GM12878 (cell line): ENCODE data around the gene PDGFD. TPM values are rescaled to one million over a fixed set of nuclear protein-coding genes. Genes with fewer than 3 reads are reported as not detected.

Experiments used
- ATAC-seq: fragments of 200-7000 bp; cut with Tn5 transposase; 3 replicates; pipeline ENCODE4 v1.9.1; 2020; ENCODE audit warnings: mild to moderate bottlenecking, moderate library complexity
- BruUV-seq: library from RNA; stranded (reverse); fragments of 400-500 nt; replicated peaks from 2 replicates; lab custom pipeline; 2021; lab: Mats Ljungman, UMichigan
- CTCF ChIA-PET: fragments of 300-600 bp; sonication (Branson Sonifier 250); formaldehyde crosslinking; extraction: SDS; loops from one replicate; lab custom pipeline; 2021; ENCODE audit warnings: inconsistent platforms; lab: Yijun Ruan, JAX
- POLR2A ChIA-PET: fragments of 350-600 bp; formaldehyde crosslinking; extraction: SDS; loops from one replicate; lab custom pipeline; 2021; ENCODE audit warnings: inconsistent platforms; lab: Charles Lee
- RAD21 ChIA-PET: fragments of 300-600 bp; sonication (Branson Sonifier 250); formaldehyde crosslinking; loops from one replicate; lab custom pipeline; 2023; ENCODE audit warnings: antibody characterized with exemption; ENCODE audit not compliant: unreplicated experiment; lab: Charles Lee
- SMC1A ChIA-PET: fragments of 300-600 bp; sonication (Branson Sonifier 250); formaldehyde crosslinking; loops from one replicate; lab custom pipeline; 2023; ENCODE audit not compliant: unreplicated experiment, uncharacterized antibody; lab: Charles Lee
- DNase-seq: peaks from one replicate; pipeline ENCODE4 v3.0.0-alpha.2; 2011; ENCODE audit warnings: low read depth, low spot score
- FAIRE-seq: peaks from 3 replicates; lab custom pipeline; 2011; peaks lifted over from hg19 to GRCh38; lab: Jason Lieb, UNC
- H2AFZ ChIP-seq: 2 replicates; pipeline ENCODE4 v1.6.0; 2011; ENCODE audit warnings: low read depth, low read length, control low read depth; ENCODE audit not compliant: control insufficient read depth
- H3K27ac ChIP-seq: 2 replicates; pipeline ENCODE4 v1.5.1; 2011; ENCODE audit warnings: control low read depth; ENCODE audit not compliant: control insufficient read depth, insufficient read depth
- H3K27me3 ChIP-seq, 2 experiments: replicated peaks in 1 of 2; 2 replicates each; pipeline versions ENCODE4 v1.6.0 to v1.6.1; 2011; ENCODE audit warnings: low read length in 1 of 2; ENCODE audit not compliant: control insufficient read depth in 2 of 2, insufficient read depth in 2 of 2
- H3K36me3 ChIP-seq, 2 experiments: 2 replicates each; pipeline ENCODE4 v1.5.1; 2011; ENCODE audit warnings: low read length in 1 of 2; ENCODE audit not compliant: control insufficient read depth in 2 of 2, insufficient read depth in 2 of 2
- H3K4me1 ChIP-seq: 2 replicates; pipeline ENCODE4 v1.6.1; 2011; ENCODE audit warnings: mild to moderate bottlenecking, low read length, moderate library complexity, mixed read lengths; ENCODE audit not compliant: control insufficient read depth, insufficient read depth
- H3K4me2 ChIP-seq: 2 replicates; pipeline ENCODE4 v1.6.0; 2011; ENCODE audit warnings: control low read depth; ENCODE audit not compliant: control insufficient read depth, insufficient read depth
- H3K4me3 ChIP-seq: fragments of 200-600 bp; sonication (generic); 2 replicates; pipeline ENCODE4 v1.5.1; 2016
- H3K79me2 ChIP-seq: 2 replicates; pipeline ENCODE4 v1.6.0; 2011; ENCODE audit warnings: low read length; ENCODE audit not compliant: control insufficient read depth, insufficient read depth
- H3K9ac ChIP-seq: 2 replicates; pipeline ENCODE4 v1.8.0; 2011; ENCODE audit warnings: low read length, control low read depth, mixed read lengths; ENCODE audit not compliant: control insufficient read depth, insufficient read depth
- H3K9me3 ChIP-seq: replicated peaks from 3 replicates; pipeline ENCODE4 v1.5.1; 2011; ENCODE audit warnings: mild to moderate bottlenecking, low read length; ENCODE audit not compliant: control insufficient read depth, insufficient read depth
- H4K20me1 ChIP-seq: 2 replicates; pipeline ENCODE4 v1.6.0; 2011; ENCODE audit not compliant: control insufficient read depth, insufficient read depth
- CREB1 ChIP-seq: IDR thresholded peaks from 2 replicates; pipeline ENCODE4 v1.6.1; 2012; ENCODE audit warnings: low read depth, mild to moderate bottlenecking, inconsistent platforms
- HDAC2 ChIP-seq: fragments of 200-600 bp; sonication (generic); IDR thresholded peaks from 2 replicates; pipeline ENCODE4 v1.6.1; 2017
- IRF4 ChIP-seq: IDR thresholded peaks from 2 replicates; pipeline ENCODE4 v1.6.1; 2011; ENCODE audit warnings: low read depth, low read length
- KDM1A ChIP-seq: fragments of 200-600 bp; sonication (generic); IDR thresholded peaks from 2 replicates; pipeline ENCODE4 v1.6.1; 2016; ENCODE audit warnings: borderline replicate concordance
- NFXL1 ChIP-seq: fragments of 450-650 bp; IDR thresholded peaks from 2 replicates; pipeline ENCODE4 v1.6.1; 2017; ENCODE audit warnings: antibody characterized with exemption, mild to moderate bottlenecking, borderline replicate concordance
- NFYB ChIP-seq: IDR thresholded peaks from 2 replicates; pipeline ENCODE4 v1.6.1; 2011; ENCODE audit warnings: low read depth, mild to moderate bottlenecking, low read length, improper control_type of control experiment, moderate library complexity; ENCODE audit not compliant: insufficient read depth
- NRF1 ChIP-seq: conservative IDR thresholded peaks from 2 replicates; pipeline ENCODE4 v1.6.1; 2011; ENCODE audit warnings: mild to moderate bottlenecking, low read depth, low read length, improper control_type of control experiment
- PAX5 ChIP-seq: IDR thresholded peaks from 2 replicates; pipeline ENCODE4 v1.6.1; 2011; ENCODE audit warnings: low read depth, low read length, borderline replicate concordance
- RAD51 ChIP-seq: fragments of 450-650 bp; IDR thresholded peaks from 2 replicates; pipeline ENCODE4 v1.6.1; 2016; ENCODE audit warnings: moderate library complexity, mild to moderate bottlenecking, inconsistent platforms
- RCOR1 ChIP-seq: conservative IDR thresholded peaks from 2 replicates; pipeline ENCODE4 v1.6.1; 2012; ENCODE audit warnings: low read depth, low read length, improper control_type of control experiment
- SIN3A ChIP-seq: IDR thresholded peaks from 2 replicates; pipeline ENCODE4 v1.6.1; 2012; ENCODE audit warnings: low read depth, low read length, improper control_type of control experiment
- SMAD1 ChIP-seq: fragments of 450-650 bp; IDR thresholded peaks from 2 replicates; pipeline ENCODE4 v1.6.1; 2018; ENCODE audit warnings: mild to moderate bottlenecking, low read depth; ENCODE audit not compliant: partially characterized antibody
- SPI1 ChIP-seq: IDR thresholded peaks from 2 replicates; pipeline ENCODE4 v1.6.1; 2011; ENCODE audit warnings: low read depth, mild to moderate bottlenecking, low read length, moderate library complexity, borderline replicate concordance; ENCODE audit not compliant: insufficient read depth
- ZSCAN29 ChIP-seq: fragments of 450-650 bp; IDR thresholded peaks from 2 replicates; pipeline ENCODE4 v1.6.1; 2017; ENCODE audit warnings: mild to moderate bottlenecking, moderate library complexity
- in situ Hi-C: fragments of 300-500 bp; cut with MboI; formaldehyde crosslinking; loops from 9 replicates; pipeline ENCODE4 v1.14.3; 2018; ENCODE audit warnings: mixed read lengths
- intact Hi-C: fragments of 100-400 bp; cut with micrococcal nuclease; formaldehyde crosslinking; loops from one replicate; pipeline ENCODE4 v1.14.2; 2022; ENCODE audit not compliant: unreplicated experiment
- polyA plus RNA-seq, 11 experiments: library from polyadenylated mRNA; depleted of rRNA in 4 of 11; unstranded in 6 of 11; stranded (reverse) in 5 of 11; fragments of >200 nt; fragmentation: Nextera tagmentation in 4 of 11; fragmentation: Illumina TruSeq in 1 of 11; extraction: Ambion mirVana in 4 of 11; extraction: Trizol in 1 of 11; gene quantifications; 1 replicate in 1 of 11; 2 replicates in 10 of 11; pipeline versions ENCODE4 v1.2.1 to v1.2.3, GENCODE V29; 2011 to 2016; ENCODE audit warnings: inconsistent platforms in 2 of 11, missing spikeins in 2 of 11, low read depth in 1 of 11
- total RNA-seq, 4 experiments: library from RNA; depleted of rRNA in 3 of 4; stranded (reverse); fragments of >200 nt in 3 of 4; fragmentation: Illumina TruSeq in 1 of 4; extraction: Trizol in 1 of 4; gene quantifications; 2 replicates each; pipeline versions ENCODE4 v1.2.1 to v1.2.3, GENCODE V29; 2013 to 2021
- TF ChIP-seq, protein P1 (sequence below): IDR thresholded peaks from 2 replicates; pipeline ENCODE4 v1.6.1; 2011; ENCODE audit warnings: borderline replicate concordance, low read depth, mild to moderate bottlenecking, moderate library complexity, mixed read lengths, low read length; ENCODE audit not compliant: insufficient read depth; ENCODE audit errors: extremely low read length
- TF ChIP-seq, protein P2 (sequence below): fragments of 450-650 bp; IDR thresholded peaks from 2 replicates; pipeline ENCODE4 v1.6.1; 2017; ENCODE audit warnings: low read depth, mild to moderate bottlenecking, moderate library complexity

PDGFD gene
- total and polyA plus RNA-seq, 10 of the 15 experiments (the other 5 are each of a cell fraction or from before 2014, with no cell fraction given): 0.05 to 0.13 TPM; not detected in 8

DNA sequence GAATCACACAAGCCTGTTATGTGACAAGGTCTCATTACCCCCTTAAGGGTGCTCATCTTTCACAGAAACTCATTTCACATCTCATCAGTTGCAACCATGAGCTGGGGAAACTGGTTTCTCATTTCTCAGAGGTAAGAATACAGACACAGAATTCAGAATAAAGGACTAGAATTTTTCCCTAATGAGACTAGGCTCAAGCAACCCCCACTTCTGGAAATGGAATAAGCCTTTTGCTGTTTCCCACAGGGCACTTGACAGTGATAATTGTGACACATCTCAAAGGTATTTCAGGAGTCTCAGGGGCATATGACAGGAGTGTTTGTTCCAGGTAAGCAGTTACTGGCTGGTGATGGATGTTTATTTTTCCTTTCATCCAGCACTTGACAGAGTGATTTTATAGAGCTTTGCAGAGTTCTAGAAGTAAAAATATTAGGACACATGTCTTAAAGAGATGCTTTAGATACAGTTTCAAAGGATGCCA is 240.5 kb downstream of the PDGFD start:
- no TSS peak for BruUV-seq
- FAIRE-seq (no peak), DNase-seq (no peak), ATAC-seq (peak; percentile 34; the same call in 1 of the 3 replicates)
- Histone ChIP-seq H3K27ac (no peak overlapping the region), H3K9ac (no peak overlapping the region), H3K4me3 (no peak overlapping the region), H2AFZ (no peak overlapping the region), H3K4me2 (no peak overlapping the region), H3K36me3 (no peaks in the 10 kb centered on the region), H3K27me3 (no peaks in the 10 kb centered on the region), H4K20me1 (no peaks in the 10 kb centered on the region), H3K4me1 (peaks cover 4% of the 10 kb centered on the region), H3K9me3 (no peaks in the 10 kb centered on the region), H3K79me2 (no peaks in the 10 kb centered on the region)
- in situ Hi-C loops: no loop called here
- ChIA-PET RAD21 (interaction anchor here (1.3 to 1.6 kb wide), 2 partner anchors 35 to 51 kb away, joined by 3 to 5 read pairs; no protein-coding TSS in a partner anchor), CTCF (interaction anchor here (1.0 to 2.3 kb wide), 2 partner anchors 45 to 241 kb away, joined by 3 to 7 read pairs; no protein-coding TSS in a partner anchor), SMC1A (interaction anchor here (0.8 to 1.4 kb wide), 6 partner anchors 9 to 241 kb away, joined by 3 to 5 read pairs (median 3); no protein-coding TSS in a partner anchor), POLR2A (interaction anchor here (1.0 to 1.2 kb wide), 2 partner anchors 17 to 35 kb away, joined by 3 read pairs; no protein-coding TSS in a partner anchor)
- TF ChIP-seq NFXL1: no peak
- no peak for TF ChIP-seq RAD51
- TF ChIP-seq SMAD1: no peak
- no peak for TF ChIP-seq NFYB
- TF ChIP-seq RCOR1: no peak
- TF ChIP-seq ZSCAN29: no peak
- no peak for TF ChIP-seq SIN3A
- no peak for TF ChIP-seq IRF4
- intact Hi-C loops: loop anchor here (10.0 kb wide), 1 partner anchor 301 kb away; no protein-coding TSS in a partner anchor

DNA sequence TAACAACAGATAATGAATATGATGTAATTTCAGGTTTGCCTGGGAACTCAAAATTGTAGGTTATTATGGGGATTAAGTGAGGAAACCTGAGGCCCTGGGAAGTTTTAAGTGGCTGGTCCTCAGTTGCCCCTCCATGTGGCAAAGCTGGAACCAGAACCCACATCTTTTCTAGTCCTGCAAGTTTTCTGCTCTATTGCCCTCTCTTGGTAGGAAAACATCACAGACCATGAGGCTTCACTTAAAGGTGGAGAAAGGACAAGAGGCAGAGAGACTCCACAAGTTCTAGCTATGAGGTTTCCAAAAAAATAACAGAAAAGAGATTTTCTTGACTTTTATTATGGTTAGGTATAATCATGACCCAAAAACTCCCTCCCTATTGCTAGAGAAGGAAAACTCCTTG is 243.0 kb downstream of the PDGFD start:
- SMC1A ChIA-PET: interaction anchor here (1.3 to 2.3 kb wide), 4 partner anchors 13 to 239 kb away, joined by 3 to 10 read pairs (median 4); no protein-coding TSS in a partner anchor
- no peak overlapping the region for H3K9ac ChIP-seq
- no peak for DNase-seq
- no peak for ATAC-seq
- no peak for FAIRE-seq
- no peak overlapping the region for H2AFZ ChIP-seq
- no peaks in the 10 kb centered on the region for H3K9me3 ChIP-seq
- no peaks in the 10 kb centered on the region for H4K20me1 ChIP-seq
- H3K36me3 ChIP-seq: no peaks in the 10 kb centered on the region
- POLR2A ChIA-PET: no interaction called here
- H3K4me2 ChIP-seq: no peak overlapping the region
- BruUV-seq: no TSS peak
- H3K4me3 ChIP-seq: no peak overlapping the region
- CTCF ChIA-PET: interaction anchor here (0.7 to 3.3 kb wide), 3 partner anchors 24 to 284 kb away, joined by 3 to 16 read pairs (median 3); no protein-coding TSS in a partner anchor
- no peaks in the 10 kb centered on the region; the same call in none of the 2 replicates for H3K4me1 ChIP-seq
- H3K27ac ChIP-seq: no peak overlapping the region
- H3K27me3 ChIP-seq: no peaks in the 10 kb centered on the region
- intact Hi-C loops: loop anchor here (10.0 kb wide), 1 partner anchor 304 kb away; no protein-coding TSS in a partner anchor
- RAD21 ChIA-PET: no interaction called here
- in situ Hi-C loops: no loop called here
- H3K79me2 ChIP-seq: no peaks in the 10 kb centered on the region
- TF ChIP-seq NRF1: no peak
- TF ChIP-seq HDAC2: no peak
- no peak for TF ChIP-seq KDM1A
- TF ChIP-seq, protein P1, sequence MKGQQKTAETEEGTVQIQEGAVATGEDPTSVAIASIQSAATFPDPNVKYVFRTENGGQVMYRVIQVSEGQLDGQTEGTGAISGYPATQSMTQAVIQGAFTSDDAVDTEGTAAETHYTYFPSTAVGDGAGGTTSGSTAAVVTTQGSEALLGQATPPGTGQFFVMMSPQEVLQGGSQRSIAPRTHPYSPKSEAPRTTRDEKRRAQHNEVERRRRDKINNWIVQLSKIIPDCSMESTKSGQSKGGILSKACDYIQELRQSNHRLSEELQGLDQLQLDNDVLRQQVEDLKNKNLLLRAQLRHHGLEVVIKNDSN: no peak
- no peak for TF ChIP-seq IRF4
- no peak for TF ChIP-seq SPI1
- TF ChIP-seq PAX5: no peak
- TF ChIP-seq, protein P2, sequence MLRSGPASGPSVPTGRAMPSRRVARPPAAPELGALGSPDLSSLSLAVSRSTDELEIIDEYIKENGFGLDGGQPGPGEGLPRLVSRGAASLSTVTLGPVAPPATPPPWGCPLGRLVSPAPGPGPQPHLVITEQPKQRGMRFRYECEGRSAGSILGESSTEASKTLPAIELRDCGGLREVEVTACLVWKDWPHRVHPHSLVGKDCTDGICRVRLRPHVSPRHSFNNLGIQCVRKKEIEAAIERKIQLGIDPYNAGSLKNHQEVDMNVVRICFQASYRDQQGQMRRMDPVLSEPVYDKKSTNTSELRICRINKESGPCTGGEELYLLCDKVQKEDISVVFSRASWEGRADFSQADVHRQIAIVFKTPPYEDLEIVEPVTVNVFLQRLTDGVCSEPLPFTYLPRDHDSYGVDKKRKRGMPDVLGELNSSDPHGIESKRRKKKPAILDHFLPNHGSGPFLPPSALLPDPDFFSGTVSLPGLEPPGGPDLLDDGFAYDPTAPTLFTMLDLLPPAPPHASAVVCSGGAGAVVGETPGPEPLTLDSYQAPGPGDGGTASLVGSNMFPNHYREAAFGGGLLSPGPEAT: no peak
- no peak for TF ChIP-seq CREB1
- TF ChIP-seq RCOR1: no peak
